HepG2 (cell line): ENCODE results near the gene NTF3.

Experiments
- CEBPB ChIP-seq: IDR thresholded peaks from 2 replicates; pipeline ENCODE4 v1.6.1; 2011; ENCODE audit warnings: low read depth, low read length, improper control_type of control experiment, borderline replicate concordance
- HOXA7 ChIP-seq: sonication (generic); formaldehyde crosslinking; IDR thresholded peaks from 2 replicates; pipeline ENCODE4 v1.8.1; 2022; ENCODE audit warnings: mild to moderate bottlenecking, missing genetic modification reagents, moderate library complexity
- KAT7 ChIP-seq: IDR thresholded peaks from 2 replicates; pipeline ENCODE4 v1.6.1; 2018; ENCODE audit warnings: borderline replicate concordance, missing compliant biosample characterization
- SMARCC2 ChIP-seq: fragments of 450-650 bp; IDR thresholded peaks from 2 replicates; pipeline ENCODE4 v1.6.1; 2017; ENCODE audit warnings: antibody characterized with exemption, mild to moderate bottlenecking
- TF ChIP-seq, protein P1 (sequence below): sonication (generic); formaldehyde crosslinking; IDR thresholded peaks from 2 replicates; pipeline ENCODE4 v1.4.0; 2020; ENCODE audit warnings: missing genetic modification reagents
- TF ChIP-seq, protein P2 (sequence below): sonication (generic); formaldehyde crosslinking; IDR thresholded peaks from 2 replicates; pipeline ENCODE4 v1.5.0; 2020; ENCODE audit warnings: mild to moderate bottlenecking, missing genetic modification reagents, moderate library complexity

DNA sequence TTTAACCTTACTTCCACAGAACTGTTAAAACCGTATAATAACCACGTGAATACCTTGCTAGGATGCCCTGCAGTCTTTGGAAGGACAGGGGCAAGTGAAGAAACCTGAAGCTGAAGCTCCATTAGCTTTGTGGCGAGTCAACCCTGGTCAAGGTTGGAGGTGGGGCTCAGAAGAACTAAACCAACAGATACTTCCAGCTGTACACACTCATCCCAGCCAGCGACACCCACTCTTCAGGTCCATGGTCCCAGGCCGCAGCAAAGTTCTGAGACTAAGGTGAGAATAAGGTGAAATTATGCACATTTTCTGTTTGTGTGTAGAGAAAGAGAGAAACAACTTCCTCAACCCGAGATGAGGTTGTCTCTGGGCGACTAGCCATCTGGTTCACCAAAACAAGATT, 77.6 kb downstream of the NTF3 start:
- TF ChIP-seq SMARCC2, result no peak
- no peak for TF ChIP-seq HOXA7 (CRISPR knock-in tag)
- no peak for TF ChIP-seq KAT7
- TF ChIP-seq, protein P1, sequence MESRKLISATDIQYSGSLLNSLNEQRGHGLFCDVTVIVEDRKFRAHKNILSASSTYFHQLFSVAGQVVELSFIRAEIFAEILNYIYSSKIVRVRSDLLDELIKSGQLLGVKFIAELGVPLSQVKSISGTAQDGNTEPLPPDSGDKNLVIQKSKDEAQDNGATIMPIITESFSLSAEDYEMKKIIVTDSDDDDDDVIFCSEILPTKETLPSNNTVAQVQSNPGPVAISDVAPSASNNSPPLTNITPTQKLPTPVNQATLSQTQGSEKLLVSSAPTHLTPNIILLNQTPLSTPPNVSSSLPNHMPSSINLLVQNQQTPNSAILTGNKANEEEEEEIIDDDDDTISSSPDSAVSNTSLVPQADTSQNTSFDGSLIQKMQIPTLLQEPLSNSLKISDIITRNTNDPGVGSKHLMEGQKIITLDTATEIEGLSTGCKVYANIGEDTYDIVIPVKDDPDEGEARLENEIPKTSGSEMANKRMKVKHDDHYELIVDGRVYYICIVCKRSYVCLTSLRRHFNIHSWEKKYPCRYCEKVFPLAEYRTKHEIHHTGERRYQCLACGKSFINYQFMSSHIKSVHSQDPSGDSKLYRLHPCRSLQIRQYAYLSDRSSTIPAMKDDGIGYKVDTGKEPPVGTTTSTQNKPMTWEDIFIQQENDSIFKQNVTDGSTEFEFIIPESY, result no peak
- TF ChIP-seq, protein P2, sequence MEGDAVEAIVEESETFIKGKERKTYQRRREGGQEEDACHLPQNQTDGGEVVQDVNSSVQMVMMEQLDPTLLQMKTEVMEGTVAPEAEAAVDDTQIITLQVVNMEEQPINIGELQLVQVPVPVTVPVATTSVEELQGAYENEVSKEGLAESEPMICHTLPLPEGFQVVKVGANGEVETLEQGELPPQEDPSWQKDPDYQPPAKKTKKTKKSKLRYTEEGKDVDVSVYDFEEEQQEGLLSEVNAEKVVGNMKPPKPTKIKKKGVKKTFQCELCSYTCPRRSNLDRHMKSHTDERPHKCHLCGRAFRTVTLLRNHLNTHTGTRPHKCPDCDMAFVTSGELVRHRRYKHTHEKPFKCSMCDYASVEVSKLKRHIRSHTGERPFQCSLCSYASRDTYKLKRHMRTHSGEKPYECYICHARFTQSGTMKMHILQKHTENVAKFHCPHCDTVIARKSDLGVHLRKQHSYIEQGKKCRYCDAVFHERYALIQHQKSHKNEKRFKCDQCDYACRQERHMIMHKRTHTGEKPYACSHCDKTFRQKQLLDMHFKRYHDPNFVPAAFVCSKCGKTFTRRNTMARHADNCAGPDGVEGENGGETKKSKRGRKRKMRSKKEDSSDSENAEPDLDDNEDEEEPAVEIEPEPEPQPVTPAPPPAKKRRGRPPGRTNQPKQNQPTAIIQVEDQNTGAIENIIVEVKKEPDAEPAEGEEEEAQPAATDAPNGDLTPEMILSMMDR (CRISPR knock-in tag), result no peak
- TF ChIP-seq CEBPB, result no peak
